Stomach (tissue), 9 donors: ENCODE data around the gene ADCY7. TPM values are rescaled to one million over a fixed set of nuclear protein-coding genes. Genes with fewer than 3 reads are reported as not detected.

ENCODE experiments used
- DNase-seq, 2 donors: peaks; one replicate each; pipeline versions ENCODE4 v3.0.0 to v3.0.0-alpha.2; 2013 to 2019
- H3K27ac ChIP-seq, 5 donors: fragments of 200-600 bp in 4 of 5; sonication (generic) in 4 of 5; one replicate each; pipeline ENCODE4 v1.5.1; 2013 to 2019; ENCODE audit warnings: mild to moderate bottlenecking in 1 of 5, moderate library complexity in 1 of 5
- H3K27me3 ChIP-seq, 3 donors: fragments of 200-600 bp; sonication (generic); one replicate each; pipeline ENCODE4 v1.5.1; 2017 to 2019; ENCODE audit warnings: mixed run types in 1 of 3
- H3K36me3 ChIP-seq, 4 donors: fragments of 200-600 bp; sonication (generic); 1 replicate in 3 of 4; 2 replicates in 1 of 4; pipeline ENCODE4 v1.5.1; 2016 to 2019
- H3K4me1 ChIP-seq, 4 donors: fragments of 200-600 bp; sonication (generic); one replicate each; pipeline ENCODE4 v1.5.1; 2016 to 2019
- H3K4me3 ChIP-seq, 4 donors: fragments of 200-600 bp; sonication (generic) in 3 of 4; one replicate each; pipeline ENCODE4 v1.5.1; 2016 to 2019; ENCODE audit warnings: mild to moderate bottlenecking in 1 of 4
- H3K9me3 ChIP-seq, 4 donors: fragments of 200-600 bp; sonication (generic); one replicate each; pipeline ENCODE4 v1.5.1; 2016 to 2019
- CTCF ChIP-seq, 7 experiments: fragments of 450-650 bp in 4 of 7; fragments of 200-600 bp in 3 of 7; sonication (generic) in 3 of 7; IDR thresholded peaks; one replicate each; pipeline ENCODE4 v1.5.1; 2016 to 2019; ENCODE audit warnings: antibody characterized with exemption in 7 of 7, control low read depth in 2 of 7, mild to moderate bottlenecking in 1 of 7
- EP300 ChIP-seq: sonication (generic); formaldehyde crosslinking; IDR thresholded peaks from one replicate; pipeline ENCODE4 v1.6.1; 2017; ENCODE audit warnings: antibody characterized with exemption
- POLR2A ChIP-seq, 4 donors: fragments of 450-650 bp; IDR thresholded peaks; one replicate each; pipeline ENCODE4 v1.6.1; 2016; ENCODE audit warnings: antibody characterized with exemption in 4 of 4, control low read depth in 2 of 4, mild to moderate bottlenecking in 1 of 4, moderate library complexity in 1 of 4
- POLR2AphosphoS5 ChIP-seq, 3 donors: sonication (generic); formaldehyde crosslinking; IDR thresholded peaks; one replicate each; pipeline ENCODE4 v1.6.1; 2016; ENCODE audit warnings: antibody characterized with exemption in 3 of 3
- WGBS, 5 donors: extraction: QIAGEN DNeasy Blood & Tissue Kit in 3 of 5; methylation state at CpG; one replicate each; pipeline versions ENCODE4 v1.1.5 to v1.1.7; 2013 to 2018; 5-methylcytosine and 5-hydroxymethylcytosine counted together
- intact Hi-C: fragments of 100-400 bp; cut with DNase I; formaldehyde crosslinking; loops from one replicate; pipeline ENCODE4 v1.15.1; 2023; ENCODE audit warnings: low total_unique reads
- polyA plus RNA-seq, 3 donors: library from polyadenylated mRNA; stranded (reverse); fragments of 200-250 nt; gene quantifications; one replicate each; pipeline ENCODE4 v1.2.3, GENCODE V29; 2013
- total RNA-seq, 5 donors: library from RNA; depleted of rRNA; stranded (reverse); fragments of >200 nt; gene quantifications; one replicate each; pipeline versions ENCODE4 v1.1.0 to v1.2.3, GENCODE V29; 2014 to 2016
- donor health status: healthy with polysubstance abuse.
- donor health status: Bipolar disorder and iron deficiency.
- donor health status: healthy.

Gene ADCY7
- total and polyA plus RNA-seq, 8 donors, result 0.76 to 216 (median 16.5) TPM

- 82 to 89% (median 87%) methylated on average over 6 of the region's 6 CpGs for WGBS, 5 donors
- DNase-seq, result no peak
- Histone ChIP-seq H3K27ac (peak overlapping the region in 1 of 5 donors; percentile 53), H3K27me3 (no peaks in the 10 kb centered on the region), H3K4me3 (no peak overlapping the region), H3K9me3 (no peaks in the 10 kb centered on the region), H3K36me3 (peaks cover 32 to 100% (median 84%) of the 10 kb centered on the region in 4 donors), H3K4me1 (peaks cover 0 to 7% (median 0%) of the 10 kb centered on the region in 4 donors)
- TF ChIP-seq CTCF (IDR thresholded peaks at IDR 0.05) (no peak), POLR2AphosphoS5 (IDR thresholded peaks at IDR 0.05) (no peak), POLR2A (IDR thresholded peaks at IDR 0.05) (no peak), EP300 (no peak)
- intact Hi-C loops, result no loop called here
These were observed 58.0 kb downstream of the ADCY7 start for GRCh38 chr16:50324345-50324744.

GRCh38 chr16:50326264-50326663 lies 59.9 kb downstream of the ADCY7 start:
- 90 to 91% (median 91%) methylated on average over 5 of the region's 5 CpGs for WGBS, 5 donors
- H3K36me3 ChIP-seq, result peaks cover 19 to 86% (median 72%) of the 10 kb centered on the region in 4 donors

DNA sequence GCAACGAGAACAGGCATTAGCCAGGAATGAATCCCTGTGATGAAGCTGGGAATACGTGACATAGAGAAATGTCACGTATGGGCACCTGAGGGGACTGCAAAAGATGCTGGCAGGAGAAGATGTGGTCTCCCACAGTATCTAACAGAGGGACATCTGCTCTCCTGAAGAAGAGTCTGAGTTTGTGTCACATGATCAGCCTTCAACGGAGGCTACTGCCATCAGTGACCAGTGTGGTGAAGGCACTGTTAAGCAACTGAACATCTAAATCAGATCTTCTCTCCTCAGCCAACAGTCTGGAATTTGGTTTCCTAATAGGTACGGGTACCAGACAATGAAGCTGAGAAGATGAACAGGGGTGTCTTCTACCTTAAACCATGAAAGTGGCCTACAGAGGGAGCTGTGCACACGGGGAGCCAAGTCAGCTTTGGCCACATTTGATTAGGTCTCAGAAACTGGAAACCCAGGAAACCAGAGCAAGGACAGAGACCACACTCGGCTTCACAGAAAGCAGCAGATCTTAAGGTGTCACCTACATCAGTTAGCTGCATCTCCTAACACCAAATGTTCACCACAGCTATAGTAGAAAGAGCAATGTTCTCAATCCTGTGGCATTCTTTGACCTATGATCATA lies 60.6 kb downstream of the ADCY7 start:
- DNase-seq, result peak in 1 of 2 donors; percentile 70
- intact Hi-C loops, result no loop called here
- no peaks in the 10 kb centered on the region for H3K27me3 ChIP-seq
- H3K4me1 ChIP-seq, result peaks cover 0 to 19% (median 1%) of the 10 kb centered on the region in 4 donors
- no peaks in the 10 kb centered on the region for H3K9me3 ChIP-seq
- TF ChIP-seq CTCF (IDR thresholded peaks at IDR 0.05) (peak in 3 of 7 experiments; percentile 20 to 35 (median 32)), POLR2AphosphoS5 (IDR thresholded peaks at IDR 0.05) (no peak), POLR2A (IDR thresholded peaks at IDR 0.05) (no peak), EP300 (no peak)
- H3K4me3 ChIP-seq, result no peak overlapping the region
- peaks cover 19 to 86% (median 67%) of the 10 kb centered on the region in 4 donors for H3K36me3 ChIP-seq
- WGBS, 5 donors, result 57 to 68% (median 65%) methylated on average over 7 of the region's 7 CpGs
- peak overlapping the region in 1 of 5 donors; percentile 40 for H3K27ac ChIP-seq

More at GRCh38 chr16:50326264-50326663, 59.9 kb downstream of the ADCY7 start:
- Histone ChIP-seq H3K4me1 (peaks cover 0 to 19% (median 1%) of the 10 kb centered on the region in 4 donors), H3K27ac (no peak overlapping the region), H3K4me3 (no peak overlapping the region), H3K27me3 (no peaks in the 10 kb centered on the region), H3K9me3 (no peaks in the 10 kb centered on the region)
- no peak for DNase-seq
- TF ChIP-seq CTCF (IDR thresholded peaks at IDR 0.05) (no peak), EP300 (no peak), POLR2A (IDR thresholded peaks at IDR 0.05) (no peak), POLR2AphosphoS5 (IDR thresholded peaks at IDR 0.05) (no peak)
- intact Hi-C loops, result no loop called here

DNA sequence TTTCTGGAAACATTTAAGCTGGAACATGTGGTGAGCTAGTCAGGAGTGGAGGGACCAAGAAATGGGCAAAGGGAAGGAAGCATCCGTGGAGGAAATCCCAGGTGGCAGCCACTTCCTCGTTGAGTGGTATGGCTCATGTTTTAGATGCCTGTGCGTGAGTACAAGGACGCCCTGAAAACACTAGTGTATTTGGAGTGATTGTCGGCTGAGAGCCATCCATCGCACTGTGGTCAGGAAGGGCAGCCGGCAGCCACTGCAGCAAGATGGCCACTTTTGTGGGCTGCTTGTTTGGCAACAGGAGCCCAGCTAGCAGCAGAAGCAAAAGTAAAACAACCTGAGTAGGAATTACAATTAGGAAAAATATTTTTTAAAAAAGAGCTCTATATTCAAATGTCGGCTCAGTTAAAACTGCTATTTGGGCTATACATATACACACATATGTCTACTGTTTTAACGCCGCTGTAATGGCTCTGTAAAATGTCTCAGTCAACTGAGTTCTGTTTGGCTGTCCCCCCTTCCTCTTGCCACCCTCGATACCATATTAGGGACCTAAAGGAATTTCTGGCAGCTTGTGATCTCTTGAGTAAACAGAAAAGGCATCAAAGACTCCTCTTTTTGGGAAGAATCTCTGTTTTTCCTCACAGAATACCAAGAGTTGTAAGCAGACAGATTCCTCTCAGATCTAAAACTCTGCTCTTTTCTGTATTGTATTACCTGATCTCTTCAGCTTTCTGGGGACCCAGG lies 63.3 kb downstream of the ADCY7 start:
- Histone ChIP-seq H3K36me3 (peaks cover 12 to 81% (median 65%) of the 10 kb centered on the region in 4 donors), H3K27ac (peak overlapping the region in 3 of 5 donors; percentile 32 to 71 (median 49)), H3K27me3 (no peaks in the 10 kb centered on the region), H3K9me3 (no peaks in the 10 kb centered on the region), H3K4me3 (no peak overlapping the region), H3K4me1 (peaks cover 0 to 37% (median 9%) of the 10 kb centered on the region in 4 donors)
- WGBS, 5 donors, result 59 to 83% (median 75%) methylated on average over 11 of the region's 11 CpGs
- no peak for DNase-seq
- TF ChIP-seq EP300 (no peak), POLR2AphosphoS5 (IDR thresholded peaks at IDR 0.05) (no peak), POLR2A (IDR thresholded peaks at IDR 0.05) (no peak), CTCF (IDR thresholded peaks at IDR 0.05) (no peak)
- intact Hi-C loops, result no loop called here
